Endothelial cell of umbilical vein (primary cell): ENCODE measurements around the gene PSG5. TPM values are rescaled to one million over a fixed set of nuclear protein-coding genes. Genes with fewer than 3 reads are reported as not detected.
"Not testable (repeated sequence)": the region's sequence is repeated elsewhere in the genome, so short reads cannot be mapped to it uniquely, and the experiment has no call there.

Source experiments
- BruUV-seq: library from RNA; stranded (reverse); fragments of 400-500 nt; replicated peaks from 2 replicates; lab custom pipeline; 2021; lab: Mats Ljungman, UMichigan
- CTCF ChIA-PET: fragments of 300-600, 350-600 bp; sonication (Branson Sonifier 250); formaldehyde crosslinking; loops from one replicate; lab custom pipeline; 2021; ENCODE audit warnings: antibody characterized with exemption, inconsistent platforms; lab: Charles Lee
- POLR2A ChIA-PET: fragments of 300-600, 350-600 bp; sonication (Branson Sonifier 250); formaldehyde crosslinking; loops from one replicate; lab custom pipeline; 2021; ENCODE audit warnings: antibody characterized with exemption, inconsistent platforms; lab: Charles Lee
- DNase-seq: peaks from one replicate; pipeline ENCODE4 v3.0.0-alpha.2; 2011; ENCODE audit warnings: low read depth, low spot score
- FAIRE-seq: peaks from 2 replicates; lab custom pipeline; 2011; peaks lifted over from hg19 to GRCh38; lab: Jason Lieb, UNC
- H2AFZ ChIP-seq: 2 replicates; pipeline ENCODE4 v1.6.0; 2012; ENCODE audit warnings: low read depth, low read length, control low read depth, inconsistent platforms
- H3K27ac ChIP-seq: 2 replicates; pipeline ENCODE4 v1.5.1; 2011; ENCODE audit warnings: low read depth, mild to moderate bottlenecking, control low read depth, low read length, moderate library complexity; ENCODE audit not compliant: insufficient read depth
- H3K27me3 ChIP-seq, 2 experiments: 2 replicates each; pipeline versions ENCODE4 v1.6.0 to v1.6.1; 2011; ENCODE audit warnings: low read length in 2 of 2, mixed read lengths in 1 of 2; ENCODE audit not compliant: control insufficient read depth in 2 of 2, insufficient read depth in 2 of 2
- H3K36me3 ChIP-seq, 2 experiments: 2 replicates in 1 of 2; 3 replicates in 1 of 2; pipeline ENCODE4 v1.5.1; 2011; ENCODE audit warnings: low read length in 2 of 2, mild to moderate bottlenecking in 1 of 2, moderate library complexity in 1 of 2; ENCODE audit not compliant: control insufficient read depth in 2 of 2, insufficient read depth in 2 of 2; ENCODE audit errors: extremely low read depth in 1 of 2
- H3K4me1 ChIP-seq: 3 replicates; pipeline ENCODE4 v1.5.1; 2011; ENCODE audit warnings: mild to moderate bottlenecking, low read length; ENCODE audit not compliant: control insufficient read depth, insufficient read depth; ENCODE audit errors: extremely low read depth
- H3K4me2 ChIP-seq: 2 replicates; pipeline ENCODE4 v1.6.1; 2011; ENCODE audit warnings: low read length, control low read depth, mixed read lengths; ENCODE audit not compliant: insufficient read depth
- H3K4me3 ChIP-seq, 3 experiments: fragments of 200-600 bp in 1 of 3; sonication (generic), shearing (Covaris generic) in 1 of 3; replicated peaks in 1 of 3; 2 replicates each; pipeline ENCODE4 v1.5.1; 2011 to 2016; ENCODE audit warnings: control low read depth in 3 of 3, low read length in 3 of 3, mild to moderate bottlenecking in 2 of 3, inconsistent platforms in 1 of 3, low read depth in 1 of 3, moderate library complexity in 1 of 3; ENCODE audit not compliant: insufficient read depth in 1 of 3
- H3K79me2 ChIP-seq: 2 replicates; pipeline ENCODE4 v1.6.0; 2012; ENCODE audit warnings: low read length, inconsistent platforms; ENCODE audit not compliant: control insufficient read depth, insufficient read depth
- H3K9ac ChIP-seq: replicated peaks from 2 replicates; pipeline ENCODE3; 2011; ENCODE audit warnings: low read length, control low read depth; ENCODE audit not compliant: insufficient read depth; ENCODE audit errors: extremely low read depth
- H3K9me1 ChIP-seq: replicated peaks from 3 replicates; pipeline ENCODE4 v1.6.0; 2011; ENCODE audit warnings: mild to moderate bottlenecking, low read length; ENCODE audit not compliant: control insufficient read depth, insufficient read depth; ENCODE audit errors: extremely low read depth
- H3K9me3 ChIP-seq: replicated peaks from 2 replicates; pipeline ENCODE4 v1.5.1; 2012; ENCODE audit warnings: low read length, inconsistent platforms; ENCODE audit not compliant: control insufficient read depth, insufficient read depth
- H4K20me1 ChIP-seq: replicated peaks from 2 replicates; pipeline ENCODE3; 2011; ENCODE audit warnings: mild to moderate bottlenecking, low read length; ENCODE audit not compliant: control insufficient read depth, insufficient read depth; ENCODE audit errors: extremely low read depth
- GATA2 ChIP-seq: IDR thresholded peaks from 2 replicates; pipeline ENCODE4 v1.7.0; 2011; ENCODE audit warnings: low read depth, mild to moderate bottlenecking, moderate library complexity, mixed read lengths, low read length; ENCODE audit not compliant: insufficient read length, insufficient read depth
- dilution Hi-C: fragments of 300-500 bp; cut with MboI; formaldehyde crosslinking; loops from one replicate; pipeline ENCODE4 v1.15.0; 2019; ENCODE audit warnings: low sequenced_read_pairs; ENCODE audit not compliant: extremely low pct_ligation_motif_present
- intact Hi-C: fragments of 100-400 bp; cut with micrococcal nuclease; formaldehyde crosslinking; loops from one replicate; pipeline ENCODE4 v1.10.0; 2022
- polyA plus RNA-seq, 4 experiments: library from polyadenylated mRNA; depleted of rRNA in 3 of 4; stranded (reverse) in 3 of 4; unstranded in 1 of 4; fragments of >200 nt; gene quantifications; 2 replicates each; pipeline versions ENCODE4 v1.2.1 to v1.2.3, GENCODE V29; 2011 to 2012; ENCODE audit warnings: missing spikeins in 1 of 4
- total RNA-seq: library from RNA; stranded (reverse); gene quantifications from 2 replicates; pipeline ENCODE4 v1.2.3, GENCODE V29; 2021

Gene PSG5
- total and polyA plus RNA-seq, 2 donors (not counting 3 experiments of a cell fraction or from before 2014, with no cell fraction given): not detected

DNA sequence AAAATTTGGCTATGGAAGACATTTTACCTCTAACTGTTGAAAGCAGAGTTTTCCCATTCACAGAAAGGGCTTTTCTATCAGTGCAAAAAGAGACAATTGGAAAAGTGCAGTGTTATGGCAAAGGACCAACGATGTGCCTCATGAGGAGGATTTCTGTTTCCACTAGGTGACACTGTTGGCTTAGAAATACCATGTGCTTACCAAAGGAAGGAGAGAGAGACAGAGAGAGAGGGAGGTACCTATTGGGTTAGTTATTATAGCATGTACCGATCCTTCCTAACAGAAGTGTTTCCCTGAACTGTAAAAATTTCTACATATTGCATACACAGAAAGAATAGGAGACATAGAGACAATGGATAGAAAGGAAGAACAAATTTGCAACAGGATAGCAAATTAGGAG lies 43.0 kb upstream of the PSG5 start:
- TF ChIP-seq GATA2: no peak
- BruUV-seq: no TSS peak
- Histone ChIP-seq H2AFZ (no peak overlapping the region), H3K79me2 (no peaks in the 10 kb centered on the region), H3K27me3 (no peaks in the 10 kb centered on the region), H3K9ac (no peak overlapping the region), H3K9me1 (no peaks in the 10 kb centered on the region), H3K4me3 (no peak overlapping the region), H3K4me1 (no peaks in the 10 kb centered on the region), H3K36me3 (no peaks in the 10 kb centered on the region), H3K27ac (no peak overlapping the region), H3K4me2 (no peak overlapping the region), H3K9me3 (peaks cover 2% of the 10 kb centered on the region), H4K20me1 (no peaks in the 10 kb centered on the region)
- CTCF ChIA-PET: no interaction called here
- intact Hi-C loops (no loop called here), dilution Hi-C loops (no loop called here)
- FAIRE-seq (no peak), DNase-seq (no peak)
- POLR2A ChIA-PET: no interaction called here

DNA sequence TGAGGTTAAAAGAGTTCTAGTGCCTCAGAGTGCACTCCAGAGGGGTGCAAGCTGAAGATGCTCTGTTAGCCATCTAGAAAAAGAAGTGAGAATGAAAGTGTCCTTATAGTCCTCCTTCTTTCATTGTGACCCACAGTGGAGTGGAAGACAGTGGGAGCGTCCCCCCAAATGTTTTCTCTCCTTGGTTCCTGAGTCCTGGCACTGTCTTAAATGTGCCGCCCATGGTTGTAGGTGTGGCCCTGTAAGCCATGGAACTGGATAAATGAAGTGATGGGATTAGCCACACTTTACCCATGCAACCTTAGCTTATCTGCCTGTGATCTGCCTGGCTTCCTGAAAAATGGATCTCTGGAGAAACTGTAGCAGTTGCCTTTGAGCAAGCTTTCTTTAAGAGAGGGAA lies 42.4 kb upstream of the PSG5 start:
- POLR2A ChIA-PET, H3K9me1 ChIP-seq, H3K79me2 ChIP-seq, H3K9ac ChIP-seq, H3K27me3 ChIP-seq, H3K4me1 ChIP-seq, dilution Hi-C loops, FAIRE-seq, H4K20me1 ChIP-seq, BruUV-seq, H3K9me3 ChIP-seq, H3K4me2 ChIP-seq, DNase-seq, H3K36me3 ChIP-seq, H3K4me3 ChIP-seq, CTCF ChIA-PET, intact Hi-C loops, H3K27ac ChIP-seq, H2AFZ ChIP-seq: not testable (repeated sequence)

DNA sequence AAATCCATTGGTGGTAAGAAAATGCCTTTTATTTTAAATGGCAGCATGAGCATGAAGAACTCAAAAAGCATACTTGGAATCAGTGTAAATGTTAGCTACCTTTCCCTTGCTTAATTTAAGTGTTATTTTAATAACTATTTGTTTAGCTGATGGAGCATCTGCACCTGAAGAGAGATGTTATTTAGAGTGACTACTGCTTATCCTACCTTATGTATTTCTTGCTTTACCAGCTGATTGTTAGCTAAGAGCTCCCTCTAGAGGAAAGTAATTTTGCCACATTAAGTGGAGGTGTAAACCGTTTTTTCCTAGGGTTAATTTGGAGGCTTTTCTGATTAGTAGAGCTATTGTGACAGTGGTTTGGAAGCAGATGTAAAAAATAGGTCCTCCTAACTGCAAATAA lies 40.6 kb upstream of the PSG5 start:
- H3K79me2 ChIP-seq, dilution Hi-C loops, H3K9me3 ChIP-seq, H3K27me3 ChIP-seq, H3K27ac ChIP-seq, BruUV-seq, CTCF ChIA-PET, DNase-seq, H3K9ac ChIP-seq, H2AFZ ChIP-seq, H3K9me1 ChIP-seq, H4K20me1 ChIP-seq, intact Hi-C loops, H3K36me3 ChIP-seq, H3K4me2 ChIP-seq, H3K4me3 ChIP-seq, POLR2A ChIA-PET, H3K4me1 ChIP-seq: not testable (repeated sequence)
- FAIRE-seq: peak; percentile 4
